Suprapubic skin (tissue), 4 donors: Measurements from ENCODE around the gene PADI4. TPM values are rescaled to one million over a fixed set of nuclear protein-coding genes. Genes with fewer than 3 reads are reported as not detected.

Source experiments
- DNase-seq, 2 donors: peaks; one replicate each; pipeline ENCODE4 v3.0.0-alpha.2; 2019; ENCODE audit warnings: low spot score in 2 of 2
- H3K27ac ChIP-seq: fragments of 200-600 bp; sonication (generic); one replicate; pipeline ENCODE4 v1.5.1; 2019
- H3K27me3 ChIP-seq: fragments of 200-600 bp; sonication (generic); one replicate; pipeline ENCODE4 v1.5.1; 2019
- H3K36me3 ChIP-seq: fragments of 200-600 bp; sonication (generic); one replicate; pipeline ENCODE4 v1.5.1; 2019
- H3K4me1 ChIP-seq: fragments of 200-600 bp; sonication (generic); one replicate; pipeline ENCODE4 v1.5.1; 2019
- H3K4me3 ChIP-seq: fragments of 200-600 bp; sonication (generic); one replicate; pipeline ENCODE4 v1.5.1; 2019; ENCODE audit warnings: mild to moderate bottlenecking
- H3K9me3 ChIP-seq: fragments of 200-600 bp; sonication (generic); one replicate; pipeline ENCODE4 v1.5.1; 2019
- CTCF ChIP-seq, 2 donors: fragments of 200-600 bp in 1 of 2; fragments of 450-650 bp in 1 of 2; sonication (generic) in 1 of 2; IDR thresholded peaks; one replicate each; pipeline ENCODE4 v1.5.1; 2016 to 2019; ENCODE audit warnings: antibody characterized with exemption in 2 of 2, mild to moderate bottlenecking in 1 of 2, moderate library complexity in 1 of 2
- EP300 ChIP-seq: sonication (generic); formaldehyde crosslinking; IDR thresholded peaks from one replicate; pipeline ENCODE4 v1.6.1; 2017; ENCODE audit warnings: antibody characterized with exemption
- POLR2A ChIP-seq, 2 donors: fragments of 450-650 bp; IDR thresholded peaks; one replicate each; pipeline ENCODE4 v1.6.1; 2017; ENCODE audit warnings: antibody characterized with exemption in 2 of 2, mild to moderate bottlenecking in 2 of 2, moderate library complexity in 2 of 2
- POLR2AphosphoS5 ChIP-seq, 3 donors: sonication (generic); formaldehyde crosslinking; IDR thresholded peaks; one replicate each; pipeline ENCODE4 v1.6.1; 2017; ENCODE audit warnings: antibody characterized with exemption in 3 of 3
- WGBS: methylation state at CpG from one replicate; pipeline ENCODE4 v1.1.5; 2018; 5-methylcytosine and 5-hydroxymethylcytosine counted together
- total RNA-seq, 4 donors: library from RNA; depleted of rRNA; stranded (reverse); fragments of >200 nt; gene quantifications; one replicate each; pipeline ENCODE4 v1.1.0, GENCODE V29; 2016

PADI4 gene
- total RNA-seq, 4 donors from 2014 or later = 0.57 to 0.81 (median 0.73) TPM; not detected in 1

GRCh38 chr1:17306921-17307320 lies 1.1 kb upstream of the PADI4 start:
- Histone ChIP-seq H3K9me3 (no peaks in the 10 kb centered on the region), H3K4me3 (no peak overlapping the region), H3K36me3 (no peaks in the 10 kb centered on the region), H3K4me1 (peaks cover 12% of the 10 kb centered on the region), H3K27ac (no peak overlapping the region), H3K27me3 (peaks cover 30% of the 10 kb centered on the region)
- TF ChIP-seq POLR2AphosphoS5 (IDR thresholded peaks at IDR 0.05) = no peak
- no peak for TF ChIP-seq CTCF (IDR thresholded peaks at IDR 0.05)
- no peak for TF ChIP-seq EP300
- TF ChIP-seq POLR2A (IDR thresholded peaks at IDR 0.05) = no peak
- 36% methylated on average over 6 of the region's 6 CpGs for WGBS
- peak in 1 of 2 donors; percentile 47 for DNase-seq

- WGBS = 82% methylated on average over 6 of the region's 6 CpGs
Observed at GRCh38 chr1:17307329-17307728, 668 bp upstream of the PADI4 start.

GRCh38 chr1:17308593-17308992 lies 596 bp downstream of the PADI4 start:
- Histone ChIP-seq H3K27ac (no peak overlapping the region), H3K27me3 (peaks cover 33% of the 10 kb centered on the region), H3K36me3 (no peaks in the 10 kb centered on the region), H3K4me3 (no peak overlapping the region), H3K4me1 (peaks cover 12% of the 10 kb centered on the region), H3K9me3 (no peaks in the 10 kb centered on the region)
- DNase-seq = peak in 1 of 2 donors; percentile 72
- WGBS = 74% methylated on average over 5 of the region's 6 CpGs
- no peak for TF ChIP-seq CTCF (IDR thresholded peaks at IDR 0.05)
- no peak for TF ChIP-seq EP300
- TF ChIP-seq POLR2A (IDR thresholded peaks at IDR 0.05) = no peak
- no peak for TF ChIP-seq POLR2AphosphoS5 (IDR thresholded peaks at IDR 0.05)

More at GRCh38 chr1:17307329-17307728, 668 bp upstream of the PADI4 start:
- Histone ChIP-seq H3K27me3 (peaks cover 30% of the 10 kb centered on the region), H3K4me1 (peaks cover 12% of the 10 kb centered on the region), H3K9me3 (no peaks in the 10 kb centered on the region), H3K4me3 (no peak overlapping the region), H3K27ac (no peak overlapping the region), H3K36me3 (no peaks in the 10 kb centered on the region)
- DNase-seq = no peak
- TF ChIP-seq EP300 (no peak), POLR2AphosphoS5 (IDR thresholded peaks at IDR 0.05) (no peak)

- TF ChIP-seq POLR2AphosphoS5 (IDR thresholded peaks at IDR 0.05) = no peak
- TF ChIP-seq POLR2A (IDR thresholded peaks at IDR 0.05) = no peak
- no peak for TF ChIP-seq CTCF (IDR thresholded peaks at IDR 0.05)
- TF ChIP-seq EP300 = no peak
- no peaks in the 10 kb centered on the region for H3K36me3 ChIP-seq
- no peak overlapping the region for H3K27ac ChIP-seq
- peaks cover 35% of the 10 kb centered on the region for H3K27me3 ChIP-seq
- peak in 1 of 2 donors; percentile 16 for DNase-seq
- H3K4me1 ChIP-seq = peaks cover 6% of the 10 kb centered on the region
- no peak overlapping the region for H3K4me3 ChIP-seq
- WGBS = 52% methylated on average over 8 of the region's 8 CpGs
- H3K9me3 ChIP-seq = no peaks in the 10 kb centered on the region
Observed at GRCh38 chr1:17309426-17310067, 1.6 kb downstream of the PADI4 start.

GRCh38 chr1:17310068-17310640 lies 2.2 kb downstream of the PADI4 start:
- H3K36me3 ChIP-seq = no peaks in the 10 kb centered on the region
- no peak overlapping the region for H3K27ac ChIP-seq
- TF ChIP-seq POLR2A (IDR thresholded peaks at IDR 0.05) (no peak), CTCF (IDR thresholded peaks at IDR 0.05) (no peak), EP300 (no peak), POLR2AphosphoS5 (IDR thresholded peaks at IDR 0.05) (no peak)
- H3K4me3 ChIP-seq = no peak overlapping the region
- H3K4me1 ChIP-seq = no peaks in the 10 kb centered on the region
- H3K9me3 ChIP-seq = no peaks in the 10 kb centered on the region
- whole genome bisulfite sequencing = 60% methylated on average over 7 of the region's 7 CpGs
- peak in 1 of 2 donors; percentile 43 for DNase-seq
- peaks cover 39% of the 10 kb centered on the region for H3K27me3 ChIP-seq
